GM12801 (cell line): ENCODE measurements around the gene MAFF.

Experiments
- TF ChIP-seq, protein P1 (sequence below): IDR thresholded peaks from one replicate; pipeline ENCODE4 v1.5.1; 2011; ENCODE audit warnings: control low read depth; ENCODE audit not compliant: insufficient read length; ENCODE audit errors: extremely low read depth

MAFF gene

DNA sequence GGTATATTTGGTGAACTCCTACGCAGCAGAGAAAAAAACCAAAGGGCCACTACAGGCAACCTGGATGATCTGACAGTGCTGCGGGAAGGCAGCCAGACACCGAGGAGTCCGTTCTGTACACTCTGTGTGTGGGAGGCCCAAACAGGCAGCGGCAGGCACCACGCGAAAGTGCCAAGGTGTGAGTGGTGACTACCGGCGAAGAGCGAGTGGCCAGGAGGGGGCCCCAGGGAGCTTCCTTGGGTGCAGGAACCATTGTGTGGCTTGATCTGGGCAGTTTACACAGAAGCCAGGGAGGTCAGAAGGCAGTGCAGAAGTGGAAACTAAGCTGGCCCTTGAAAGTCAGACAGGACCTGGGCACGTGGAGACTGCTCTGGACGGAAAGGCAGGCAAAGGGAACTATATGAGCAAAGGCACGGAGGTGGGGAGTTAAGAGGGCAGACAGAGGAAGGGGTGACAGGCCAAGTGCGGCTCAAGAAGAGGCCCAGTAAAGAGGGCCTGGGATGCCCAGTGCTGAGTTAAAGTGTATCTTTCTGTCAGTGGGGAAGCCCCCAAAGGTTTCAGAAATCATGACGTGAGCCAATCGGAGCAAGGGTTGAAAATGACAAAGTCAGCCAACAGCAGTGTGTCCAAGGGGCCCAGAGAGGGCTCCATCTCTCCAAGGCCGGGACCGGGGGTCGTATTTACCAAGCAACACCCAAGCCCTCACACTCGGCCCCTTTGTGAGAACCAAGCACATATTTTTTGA lies 60.4 kb downstream of the MAFF start:
- TF ChIP-seq, protein P1, sequence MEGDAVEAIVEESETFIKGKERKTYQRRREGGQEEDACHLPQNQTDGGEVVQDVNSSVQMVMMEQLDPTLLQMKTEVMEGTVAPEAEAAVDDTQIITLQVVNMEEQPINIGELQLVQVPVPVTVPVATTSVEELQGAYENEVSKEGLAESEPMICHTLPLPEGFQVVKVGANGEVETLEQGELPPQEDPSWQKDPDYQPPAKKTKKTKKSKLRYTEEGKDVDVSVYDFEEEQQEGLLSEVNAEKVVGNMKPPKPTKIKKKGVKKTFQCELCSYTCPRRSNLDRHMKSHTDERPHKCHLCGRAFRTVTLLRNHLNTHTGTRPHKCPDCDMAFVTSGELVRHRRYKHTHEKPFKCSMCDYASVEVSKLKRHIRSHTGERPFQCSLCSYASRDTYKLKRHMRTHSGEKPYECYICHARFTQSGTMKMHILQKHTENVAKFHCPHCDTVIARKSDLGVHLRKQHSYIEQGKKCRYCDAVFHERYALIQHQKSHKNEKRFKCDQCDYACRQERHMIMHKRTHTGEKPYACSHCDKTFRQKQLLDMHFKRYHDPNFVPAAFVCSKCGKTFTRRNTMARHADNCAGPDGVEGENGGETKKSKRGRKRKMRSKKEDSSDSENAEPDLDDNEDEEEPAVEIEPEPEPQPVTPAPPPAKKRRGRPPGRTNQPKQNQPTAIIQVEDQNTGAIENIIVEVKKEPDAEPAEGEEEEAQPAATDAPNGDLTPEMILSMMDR, result no peak

DNA sequence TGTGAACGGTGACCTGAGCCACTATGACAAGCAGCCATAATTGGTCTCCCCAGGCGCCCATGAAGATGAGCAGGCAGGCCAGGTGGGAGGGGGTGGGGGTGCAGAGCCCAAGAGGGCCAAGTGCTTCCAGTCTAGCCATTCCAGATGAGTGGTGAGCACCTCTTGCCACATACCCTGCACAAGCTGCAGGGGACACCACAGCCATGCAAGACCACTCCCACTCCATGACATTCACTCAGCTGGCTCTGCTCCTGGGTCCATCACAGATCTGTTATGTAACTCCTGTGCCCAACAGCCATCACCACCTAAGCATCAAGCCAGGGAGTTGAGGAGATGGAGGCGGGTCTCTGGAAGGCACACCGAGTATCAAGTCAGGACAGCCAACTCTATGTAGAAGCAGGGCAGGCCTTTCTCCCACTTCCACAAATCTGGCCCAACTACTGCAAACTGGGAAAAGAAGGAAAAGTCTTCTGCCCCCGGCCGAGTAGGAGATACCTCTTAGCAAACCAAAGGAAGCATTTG lies 62.6 kb downstream of the MAFF start:
- TF ChIP-seq, protein P1, result no peak
